Loucy (cell line): Measurements from ENCODE around the gene MPND.

ENCODE experiments used
- CTCF ChIP-seq: fragments of 200-600 bp; sonication (generic); conservative IDR thresholded peaks from 2 replicates; pipeline ENCODE4 v1.5.1; 2014; ENCODE audit warnings: mild to moderate bottlenecking, antibody characterized with exemption, low read length
- EZH2phosphoT487 ChIP-seq: fragments of 200-600 bp; IDR thresholded peaks from 2 replicates; pipeline ENCODE4 v1.6.1; 2018; ENCODE audit warnings: antibody characterized with exemption, mild to moderate bottlenecking, moderate library complexity, borderline replicate concordance

- no peak for TF ChIP-seq CTCF
- no peak for TF ChIP-seq EZH2phosphoT487
Observed at GRCh38 chr19:4376028-4376670, 32.8 kb downstream of the MPND start.
